CD1c-positive myeloid dendritic cell (primary cell): ENCODE results near the gene FOXO1.
"Not testable (repeated sequence)": the region's sequence is repeated elsewhere in the genome, so short reads cannot be mapped to it uniquely, and the experiment has no call there.

Experiments used
- DNase-seq: peaks from one replicate; pipeline ENCODE4 v3.0.0-alpha.2; 2016; ENCODE audit errors: extremely low spot score

Gene FOXO1

DNA sequence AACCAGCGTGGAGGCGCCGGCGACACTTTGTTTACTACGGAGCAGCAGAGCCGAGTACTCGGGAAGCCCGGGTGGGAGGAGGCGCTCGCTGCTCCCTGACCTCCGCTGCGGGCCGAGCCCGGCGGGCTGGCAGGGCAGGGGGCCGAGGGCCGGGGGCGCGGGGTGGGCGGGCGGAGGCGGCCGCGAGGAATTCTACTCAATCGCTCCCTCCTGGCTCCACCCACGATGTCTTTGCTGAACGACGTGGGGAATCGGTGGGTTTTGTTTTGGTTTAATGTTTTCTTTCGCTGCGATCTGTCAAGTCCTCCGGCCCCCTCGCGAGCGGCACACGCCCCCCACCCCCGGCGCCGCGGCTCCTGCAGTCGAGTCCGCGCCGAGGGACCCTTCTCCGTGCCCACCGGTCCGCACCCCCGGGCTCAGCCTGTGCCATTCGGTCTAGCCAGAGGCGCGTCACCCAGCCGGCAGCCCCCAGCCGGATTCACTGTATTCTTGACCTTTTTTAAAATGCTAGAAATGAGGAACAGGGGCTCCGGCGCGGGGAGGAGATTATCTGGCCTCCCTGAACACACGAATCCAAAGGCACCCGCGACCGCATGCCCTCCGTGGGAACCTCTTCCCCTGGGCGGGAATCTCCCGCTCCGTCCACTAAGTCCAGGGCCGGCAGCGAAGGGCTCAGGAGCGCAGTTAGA lies 636 bp upstream of the FOXO1 start:
- peak; percentile 75 for DNase-seq

DNA sequence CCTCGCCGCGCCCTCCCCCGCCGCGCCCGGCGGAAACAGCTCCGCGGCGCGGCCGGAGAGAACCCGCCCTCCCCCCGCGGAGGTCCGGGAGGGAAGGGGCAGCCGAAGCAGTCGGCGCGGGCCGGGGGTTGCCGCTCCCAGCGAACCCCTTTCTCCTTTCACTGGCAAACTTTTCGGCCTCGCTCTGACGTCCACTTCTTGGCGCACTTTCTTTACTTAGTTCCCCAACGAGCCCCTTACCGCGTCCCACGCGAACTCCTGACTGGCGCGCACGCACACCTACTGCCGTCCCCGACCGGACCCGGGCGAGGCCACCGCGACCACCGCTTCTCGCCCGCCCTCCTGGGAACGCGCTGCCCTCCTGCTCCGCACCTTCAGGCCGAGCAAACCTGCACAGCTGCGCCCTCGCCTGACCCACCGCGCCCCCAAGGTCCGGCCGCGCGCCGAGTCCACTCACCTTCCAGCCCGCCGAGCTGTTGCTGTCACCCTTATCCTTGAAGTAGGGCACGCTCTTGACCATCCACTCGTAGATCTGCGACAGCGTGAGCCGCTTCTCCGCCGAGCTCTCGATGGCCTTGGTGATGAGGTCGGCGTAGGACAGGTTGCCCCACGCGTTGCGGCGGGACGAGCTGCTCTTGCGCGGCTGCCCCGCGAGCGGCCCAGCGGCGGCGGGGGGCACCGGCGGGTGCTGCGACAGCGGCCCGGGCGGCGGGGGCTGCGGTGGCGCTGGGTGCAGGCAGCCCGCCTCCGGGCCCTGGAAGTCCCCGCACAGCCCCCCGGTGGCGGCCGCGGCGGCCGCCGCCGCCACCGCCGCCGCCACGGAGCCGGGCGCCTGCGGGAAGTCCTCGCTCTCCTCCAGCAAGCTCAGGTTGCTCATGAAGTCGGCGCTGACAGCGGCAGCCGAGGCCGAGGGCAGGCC lies 1.1 kb downstream of the FOXO1 start:
- DNase-seq, result peak; percentile 70

DNA sequence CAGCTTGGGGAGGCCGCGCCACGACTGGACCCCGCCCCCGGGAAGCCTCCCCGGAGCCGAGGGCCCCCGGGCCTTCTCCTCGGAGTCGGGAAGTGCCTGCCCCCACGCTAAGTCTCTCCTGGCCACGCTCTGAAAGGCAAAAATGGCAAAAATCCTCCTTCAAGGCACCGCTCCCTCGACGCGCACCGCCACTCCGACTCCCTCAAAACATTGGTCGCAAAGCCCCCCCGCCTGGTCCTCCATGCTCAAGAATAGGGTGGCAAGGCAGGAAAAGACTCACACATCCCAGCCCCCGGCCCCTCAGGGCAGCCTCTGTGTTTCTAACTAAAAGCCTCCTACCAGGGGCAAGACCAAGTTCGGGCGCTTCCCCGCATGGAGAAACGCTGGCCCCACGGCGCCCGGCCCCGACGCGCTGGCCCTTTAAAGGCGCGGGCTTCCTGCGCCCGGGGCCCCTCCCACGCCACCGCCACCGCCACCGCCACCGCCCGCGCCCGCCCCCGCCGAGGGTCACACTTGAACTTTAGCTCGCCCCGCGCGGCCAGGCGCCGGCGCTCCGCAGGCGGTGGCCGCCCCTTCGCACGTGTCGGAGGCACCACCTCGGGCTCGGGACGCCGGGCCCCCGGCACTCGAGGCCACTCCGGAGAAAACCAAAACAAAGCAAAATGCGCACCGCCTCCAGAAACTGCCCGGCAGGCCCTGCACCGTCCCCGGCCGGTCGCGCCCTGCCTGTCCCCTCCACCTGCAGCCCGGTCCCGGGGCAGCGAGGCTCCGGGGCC lies 1.9 kb downstream of the FOXO1 start:
- DNase-seq, result peak; percentile 75

DNA sequence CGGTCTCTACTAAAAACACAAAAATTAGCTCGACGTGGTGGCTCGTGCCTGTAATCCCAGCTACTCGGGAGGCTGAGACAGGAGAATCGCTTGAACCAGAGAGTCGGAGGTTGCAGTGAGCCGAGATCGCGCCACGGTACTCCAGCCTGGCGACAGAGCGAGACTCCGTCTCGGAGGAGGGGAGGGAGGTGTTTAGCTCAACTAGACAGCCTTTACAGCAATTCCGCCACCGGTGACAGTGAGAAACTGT lies 2.4 kb downstream of the FOXO1 start:
- not testable (repeated sequence) for DNase-seq

GRCh38 chr13:40662866-40663265 lies 3.6 kb downstream of the FOXO1 start:
- peak; percentile 22 for DNase-seq

- no peak for DNase-seq
Measured at GRCh38 chr13:40661875-40662665, 4.4 kb downstream of the FOXO1 start.

DNA sequence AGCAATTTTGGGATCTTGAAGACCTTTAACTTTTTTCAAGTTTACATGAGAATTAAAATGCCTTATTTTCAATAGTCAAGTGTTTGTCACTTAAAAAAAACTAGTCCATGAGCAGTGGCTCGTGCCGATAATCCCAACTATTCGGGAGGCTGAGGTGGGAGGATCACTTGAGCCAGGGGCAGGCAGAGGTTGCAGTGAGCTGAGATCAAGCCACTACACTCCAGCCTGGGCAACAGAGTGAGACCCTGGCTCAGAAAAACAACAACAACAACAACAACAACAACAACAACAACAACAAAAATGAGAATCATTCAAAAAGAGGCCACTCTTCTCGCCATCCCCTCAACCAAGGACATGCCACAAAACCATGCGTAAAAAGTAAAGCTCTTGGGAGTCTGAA lies 5.7 kb downstream of the FOXO1 start:
- DNase-seq, result no peak

DNA sequence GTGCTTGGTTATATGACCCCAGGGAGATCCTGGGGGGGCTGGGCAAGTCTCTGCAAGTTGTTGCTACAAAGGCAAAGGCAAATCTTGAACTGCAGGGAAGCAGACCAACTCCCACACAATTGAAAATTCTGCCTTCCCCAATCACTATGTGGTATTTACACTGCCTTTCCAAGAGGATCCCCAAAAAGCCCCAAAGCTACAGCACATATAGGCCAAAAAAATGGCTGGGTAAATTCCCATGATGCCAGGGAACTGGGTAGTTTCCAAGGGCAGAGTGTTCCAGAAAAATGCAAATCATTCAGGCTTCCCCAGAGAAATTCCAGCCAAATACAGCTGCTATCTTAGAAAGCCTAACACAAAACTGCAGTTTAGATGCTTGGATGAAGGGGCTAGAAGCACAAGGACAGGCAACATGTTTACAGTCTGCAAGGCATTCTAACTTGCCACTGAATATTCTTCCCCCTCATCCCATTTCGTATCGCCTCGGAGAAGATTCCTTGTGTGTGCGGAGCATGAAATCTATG lies 6.2 kb downstream of the FOXO1 start:
- peak; percentile 49 for DNase-seq

GRCh38 chr13:40657951-40658350 lies 8.5 kb downstream of the FOXO1 start:
- no peak for DNase-seq

DNA sequence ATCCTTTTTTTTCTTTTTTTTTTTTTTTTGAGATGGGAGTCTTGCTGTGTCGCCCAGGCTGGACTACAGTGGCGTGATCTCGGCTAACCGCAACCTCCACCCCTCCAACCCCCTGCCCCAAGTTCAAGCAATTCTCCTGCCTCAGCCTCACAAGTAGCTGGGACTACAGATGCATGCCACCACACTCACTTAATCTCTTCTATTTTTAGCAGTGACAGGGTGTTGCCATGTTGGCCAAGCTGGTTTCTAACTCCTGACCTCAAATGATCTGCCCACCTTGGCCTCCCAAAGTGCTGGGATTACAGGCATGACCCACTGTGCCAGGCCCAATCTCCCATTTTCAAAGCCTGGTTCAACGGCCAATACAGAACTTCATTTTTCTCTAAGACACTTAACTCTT lies 9.1 kb downstream of the FOXO1 start:
- DNase-seq, result no peak

DNA sequence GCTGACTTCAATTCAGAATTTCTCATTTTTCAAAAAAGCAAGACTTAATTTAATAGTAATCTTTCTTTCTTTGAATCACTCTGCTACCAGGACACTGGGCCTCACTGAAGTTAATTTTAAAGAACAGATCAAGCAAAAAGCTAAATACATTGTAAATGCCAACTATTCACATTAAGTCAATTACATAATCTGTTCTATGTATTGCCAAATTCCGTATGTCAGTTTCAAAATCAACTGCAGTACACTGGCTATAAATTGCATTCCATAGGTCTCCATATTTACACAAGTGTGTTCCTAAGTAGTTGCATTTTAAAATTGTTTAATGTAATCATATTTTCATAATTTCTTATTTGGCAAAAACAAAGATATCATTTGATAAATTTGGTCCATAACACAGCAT lies 10.1 kb downstream of the FOXO1 start:
- DNase-seq, result peak; percentile 38

DNA sequence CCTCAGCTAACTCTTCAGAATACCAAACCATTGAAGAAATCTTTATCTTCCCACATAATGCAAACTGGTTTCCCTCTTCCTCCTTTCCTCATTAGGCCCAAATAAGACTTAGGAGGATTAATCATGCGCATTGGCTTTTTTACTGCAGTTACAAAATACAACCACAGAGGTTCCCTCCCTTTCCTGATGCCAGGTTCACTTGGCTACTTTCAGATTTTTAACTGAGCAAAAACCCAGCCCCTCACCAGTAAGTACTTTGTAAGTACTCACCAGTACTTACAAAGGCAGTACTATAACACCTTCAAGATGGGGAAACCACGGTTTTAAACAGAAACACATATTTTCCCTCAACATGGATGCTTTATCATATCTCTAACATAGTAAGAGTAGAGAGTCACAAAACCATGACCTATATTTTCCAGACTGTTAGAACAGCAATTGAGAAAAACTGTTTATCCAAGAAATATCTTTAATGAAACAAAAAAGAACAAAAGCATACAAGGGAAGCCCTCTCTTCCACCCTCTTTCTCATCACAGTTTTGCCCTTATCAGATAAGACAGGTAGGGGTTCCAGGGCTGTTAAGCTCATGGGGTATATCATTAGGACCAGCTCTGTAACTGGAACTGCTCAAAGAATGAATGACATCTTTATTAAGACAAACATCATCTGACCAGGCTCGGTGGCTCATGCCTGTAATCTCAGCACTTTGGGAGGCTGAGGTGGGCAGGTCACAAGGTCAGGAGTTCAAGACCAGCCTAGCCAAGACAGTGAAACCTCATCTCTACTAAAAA lies 12.7 kb downstream of the FOXO1 start:
- DNase-seq, result peak; percentile 57

DNA sequence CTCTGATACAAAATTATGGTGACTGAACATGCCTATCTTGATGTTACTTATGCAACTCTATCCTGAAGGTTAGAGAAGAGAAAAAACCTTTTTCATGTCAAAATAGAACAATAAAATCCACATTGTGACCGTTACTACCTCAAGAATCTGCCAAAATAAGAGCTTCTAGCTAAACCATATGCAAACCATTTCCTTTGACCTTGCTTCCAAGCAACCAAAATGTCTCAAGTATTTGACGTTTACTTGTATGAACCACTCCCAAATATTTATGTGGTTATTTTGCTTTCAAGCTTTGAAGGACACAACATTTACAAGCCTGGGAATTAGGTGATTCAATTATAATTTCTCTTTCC lies 13.9 kb downstream of the FOXO1 start:
- no peak for DNase-seq

GRCh38 chr13:40651866-40652587 lies 14.4 kb downstream of the FOXO1 start:
- no peak for DNase-seq

- DNase-seq, result no peak
Measured at GRCh38 chr13:40648841-40649240, 17.6 kb downstream of the FOXO1 start.

DNA sequence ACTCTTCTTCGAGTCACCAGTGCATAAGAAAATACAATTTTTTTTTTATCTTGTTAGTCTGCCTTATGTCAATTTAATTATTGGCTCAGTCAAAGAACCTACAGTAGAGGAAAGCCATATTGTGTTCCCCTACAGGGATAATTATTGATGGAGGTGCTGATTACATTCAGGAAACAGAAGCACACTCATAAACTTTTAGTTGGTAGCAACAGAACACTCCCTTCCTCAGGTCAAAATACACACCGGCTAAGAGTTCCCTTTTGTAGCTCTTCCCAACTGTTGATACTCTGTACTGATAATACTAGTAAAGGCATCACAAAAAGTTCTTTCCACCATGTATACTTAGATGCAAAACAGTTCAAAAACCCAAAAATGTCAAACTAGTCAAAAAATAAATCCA lies 18.4 kb downstream of the FOXO1 start:
- no peak for DNase-seq

DNA sequence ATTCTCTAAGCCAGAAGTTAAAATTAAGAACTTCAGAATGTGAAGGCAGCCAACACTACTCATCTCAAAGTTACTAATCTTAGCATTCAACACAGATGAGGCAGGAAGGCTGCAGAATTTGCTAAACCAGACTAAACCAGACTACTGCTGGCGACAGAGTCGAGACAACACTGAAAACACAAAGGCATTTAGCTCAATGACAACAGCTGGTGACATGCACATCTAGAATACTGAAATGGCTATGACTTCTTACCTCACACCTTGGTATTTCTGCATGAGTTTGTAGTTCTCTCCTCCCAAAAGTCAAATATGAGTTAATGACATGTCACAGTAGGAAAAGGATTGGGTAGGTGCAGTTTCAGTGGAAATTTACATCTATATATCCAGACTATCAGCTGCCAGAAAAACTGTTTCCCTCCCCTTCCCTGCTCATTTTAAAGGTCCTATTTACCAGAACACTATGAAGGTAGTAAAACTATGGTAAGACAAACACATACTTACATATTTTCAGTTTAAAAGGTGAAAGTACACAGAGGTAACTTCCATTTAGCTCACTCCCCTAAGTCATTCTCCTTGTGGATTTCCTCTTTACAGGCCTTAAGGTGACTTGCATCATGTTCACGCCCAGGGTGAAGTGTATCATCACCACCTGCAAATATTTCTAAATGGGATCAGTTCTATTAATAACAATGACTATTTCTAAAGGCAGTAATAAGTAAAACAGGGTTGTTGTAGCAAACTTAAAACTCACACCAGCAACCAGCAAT lies 21.4 kb downstream of the FOXO1 start:
- DNase-seq, result no peak

- no peak for DNase-seq
Measured at GRCh38 chr13:40640845-40641458, 25.5 kb downstream of the FOXO1 start.

DNA sequence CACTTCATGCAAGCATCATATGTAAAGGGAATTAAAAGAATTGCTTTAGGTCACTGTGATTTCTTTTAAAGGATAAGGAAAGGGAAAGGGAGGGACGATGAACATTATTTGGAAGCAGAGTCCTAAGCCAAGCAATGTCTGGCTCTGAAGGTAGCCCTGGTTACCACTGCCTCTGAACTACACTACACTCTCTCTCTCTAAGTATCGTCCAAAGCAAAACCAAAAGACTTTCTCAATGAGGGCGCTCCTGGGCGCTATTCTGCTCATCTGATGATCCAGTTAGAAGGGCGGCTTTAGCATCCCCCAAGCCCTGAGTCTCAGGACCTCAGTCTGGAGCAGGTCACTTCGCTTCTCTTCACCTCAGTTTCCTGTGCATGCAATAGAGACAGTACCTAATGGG lies 26.2 kb downstream of the FOXO1 start:
- DNase-seq, result no peak
